Stomach (tissue), 4 donors: Measurements from ENCODE around the gene CFC1B.
"Not testable (repeated sequence)": the region's sequence is repeated elsewhere in the genome, so short reads cannot be mapped to it uniquely, and the experiment has no call there.

Experiments
- CTCF ChIP-seq, 7 experiments: fragments of 450-650 bp in 4 of 7; fragments of 200-600 bp in 3 of 7; sonication (generic) in 3 of 7; IDR thresholded peaks; one replicate each; pipeline ENCODE4 v1.5.1; 2016 to 2019; ENCODE audit warnings: antibody characterized with exemption in 7 of 7, control low read depth in 2 of 7, mild to moderate bottlenecking in 1 of 7
- EP300 ChIP-seq: sonication (generic); formaldehyde crosslinking; IDR thresholded peaks from one replicate; pipeline ENCODE4 v1.6.1; 2017; ENCODE audit warnings: antibody characterized with exemption
- POLR2A ChIP-seq, 4 donors: fragments of 450-650 bp; IDR thresholded peaks; one replicate each; pipeline ENCODE4 v1.6.1; 2016; ENCODE audit warnings: antibody characterized with exemption in 4 of 4, control low read depth in 2 of 4, mild to moderate bottlenecking in 1 of 4, moderate library complexity in 1 of 4
- POLR2AphosphoS5 ChIP-seq, 3 donors: sonication (generic); formaldehyde crosslinking; IDR thresholded peaks; one replicate each; pipeline ENCODE4 v1.6.1; 2016; ENCODE audit warnings: antibody characterized with exemption in 3 of 3

DNA sequence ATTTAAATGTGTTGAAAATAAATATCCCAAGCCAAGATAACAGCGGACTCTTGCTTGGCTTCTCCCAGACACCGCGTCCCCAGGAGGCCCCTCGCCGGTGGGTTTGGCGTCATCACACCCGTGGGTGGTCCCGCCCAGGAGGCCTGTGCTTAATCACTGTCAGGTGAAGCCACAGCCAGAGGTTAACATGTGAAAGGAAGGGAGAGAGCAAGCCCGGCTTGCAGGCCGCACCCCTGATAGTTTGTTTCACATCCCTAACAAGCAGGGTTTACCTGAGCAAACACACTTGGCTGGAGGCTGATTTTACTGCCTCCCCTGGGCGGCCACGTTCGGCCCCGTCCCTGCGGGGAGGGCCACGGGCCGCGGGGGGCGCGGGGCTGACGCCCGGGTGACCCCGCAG, 1.4 kb downstream of the CFC1B start:
- TF ChIP-seq CTCF (IDR thresholded peaks at IDR 0.05); EP300; POLR2A (IDR thresholded peaks at IDR 0.05); POLR2AphosphoS5 (IDR thresholded peaks at IDR 0.05): not testable (repeated sequence)
